Measurements from ENCODE around the gene PTPRM. TPM values are rescaled to one million over a fixed set of nuclear protein-coding genes. Genes with fewer than 3 reads are reported as not detected.

The PTPRM gene
- total RNA-seq, 1 donor, result 84.7 TPM

- Histone ChIP-seq H4K20me1 (ENCODE audit: insufficient read depth, low read length) (peaks cover 6% of the 10 kb centered on the region), H3K4me3 (ENCODE audit: insufficient read depth, low read length) (no peak overlapping the region), H2AFZ (ENCODE audit: low read length) (no peak overlapping the region), H3K79me2 (ENCODE audit: insufficient read depth, low read length) (no peaks in the 10 kb centered on the region), H3K36me3 (ENCODE audit: insufficient read depth, low read length) (no peaks in the 10 kb centered on the region), H3K4me1 (ENCODE audit: insufficient read depth, low read length) (no peaks in the 10 kb centered on the region), H3K27ac (ENCODE audit: low read depth, low read length) (no peak overlapping the region), H3K9me3 (ENCODE audit: low read depth, low read length) (no peaks in the 10 kb centered on the region), H3K4me2 (ENCODE audit: insufficient read depth, low read length) (no peak overlapping the region), H3K27me3 (ENCODE audit: insufficient read depth, low read length) (no peaks in the 10 kb centered on the region)
- TF ChIP-seq CTCF (IDR thresholded peaks at IDR 0.05; ENCODE audit: extremely low read depth, low read depth, low read length), result no peak
- DNase-seq (ENCODE audit: insufficient read length, low spot score, missing footprints), result no peak
Measured at GRCh38 chr18:8029731-8030130, 462.6 kb downstream of the PTPRM start.

- Histone ChIP-seq H3K36me3 (ENCODE audit: insufficient read depth, low read length) (no peaks in the 10 kb centered on the region), H3K79me2 (ENCODE audit: insufficient read depth, low read length) (no peaks in the 10 kb centered on the region), H3K9me3 (ENCODE audit: low read depth, low read length) (no peaks in the 10 kb centered on the region), H3K4me1 (ENCODE audit: insufficient read depth, low read length) (no peaks in the 10 kb centered on the region), H2AFZ (ENCODE audit: low read length) (no peak overlapping the region), H3K4me2 (ENCODE audit: insufficient read depth, low read length) (no peak overlapping the region), H3K27ac (ENCODE audit: low read depth, low read length) (no peak overlapping the region), H3K4me3 (ENCODE audit: insufficient read depth, low read length) (no peak overlapping the region), H3K27me3 (ENCODE audit: insufficient read depth, low read length) (no peaks in the 10 kb centered on the region), H4K20me1 (ENCODE audit: insufficient read depth, low read length) (peaks cover 6% of the 10 kb centered on the region)
- no peak for DNase-seq (ENCODE audit: insufficient read length, low spot score, missing footprints)
- TF ChIP-seq CTCF (IDR thresholded peaks at IDR 0.05; ENCODE audit: extremely low read depth, low read depth, low read length), result no peak
Measured at GRCh38 chr18:8030201-8030600, 463.1 kb downstream of the PTPRM start.

- TF ChIP-seq CTCF (IDR thresholded peaks at IDR 0.05; ENCODE audit: extremely low read depth, low read depth, low read length), result no peak
- Histone ChIP-seq H3K4me2 (ENCODE audit: insufficient read depth, low read length) (no peak overlapping the region), H3K79me2 (ENCODE audit: insufficient read depth, low read length) (no peaks in the 10 kb centered on the region), H4K20me1 (ENCODE audit: insufficient read depth, low read length) (peaks cover 12% of the 10 kb centered on the region), H3K9me3 (ENCODE audit: low read depth, low read length) (no peaks in the 10 kb centered on the region), H2AFZ (ENCODE audit: low read length) (no peak overlapping the region), H3K4me1 (ENCODE audit: insufficient read depth, low read length) (no peaks in the 10 kb centered on the region), H3K36me3 (ENCODE audit: insufficient read depth, low read length) (no peaks in the 10 kb centered on the region), H3K27me3 (ENCODE audit: insufficient read depth, low read length) (no peaks in the 10 kb centered on the region), H3K27ac (ENCODE audit: low read depth, low read length) (no peak overlapping the region), H3K4me3 (ENCODE audit: insufficient read depth, low read length) (no peak overlapping the region)
- DNase-seq (ENCODE audit: insufficient read length, low spot score, missing footprints), result no peak
Measured at GRCh38 chr18:8031496-8031895, 464.4 kb downstream of the PTPRM start.

- Histone ChIP-seq H3K27ac (ENCODE audit: low read depth, low read length) (no peak overlapping the region), H3K4me1 (ENCODE audit: insufficient read depth, low read length) (peaks cover 4% of the 10 kb centered on the region), H3K4me3 (ENCODE audit: insufficient read depth, low read length) (no peak overlapping the region), H3K79me2 (ENCODE audit: insufficient read depth, low read length) (no peaks in the 10 kb centered on the region), H3K4me2 (ENCODE audit: insufficient read depth, low read length) (no peak overlapping the region), H3K36me3 (ENCODE audit: insufficient read depth, low read length) (no peaks in the 10 kb centered on the region), H4K20me1 (ENCODE audit: insufficient read depth, low read length) (peaks cover 21% of the 10 kb centered on the region), H2AFZ (ENCODE audit: low read length) (no peak overlapping the region), H3K9me3 (ENCODE audit: low read depth, low read length) (no peaks in the 10 kb centered on the region), H3K27me3 (ENCODE audit: insufficient read depth, low read length) (no peaks in the 10 kb centered on the region)
- DNase-seq (ENCODE audit: insufficient read length, low spot score, missing footprints), result no peak
- TF ChIP-seq CTCF (IDR thresholded peaks at IDR 0.05; ENCODE audit: extremely low read depth, low read depth, low read length), result no peak
Measured at GRCh38 chr18:8034674-8035073, 467.6 kb downstream of the PTPRM start.

Data from osteoblast (primary cell).